Stromal cell of bone marrow (primary cell): ENCODE data around the gene ABHD5.

Source experiments
- DNase-seq: peaks from one replicate; pipeline ENCODE4 v3.0.0-alpha.2; 2012; ENCODE audit warnings: low read depth

ABHD5 gene

DNA sequence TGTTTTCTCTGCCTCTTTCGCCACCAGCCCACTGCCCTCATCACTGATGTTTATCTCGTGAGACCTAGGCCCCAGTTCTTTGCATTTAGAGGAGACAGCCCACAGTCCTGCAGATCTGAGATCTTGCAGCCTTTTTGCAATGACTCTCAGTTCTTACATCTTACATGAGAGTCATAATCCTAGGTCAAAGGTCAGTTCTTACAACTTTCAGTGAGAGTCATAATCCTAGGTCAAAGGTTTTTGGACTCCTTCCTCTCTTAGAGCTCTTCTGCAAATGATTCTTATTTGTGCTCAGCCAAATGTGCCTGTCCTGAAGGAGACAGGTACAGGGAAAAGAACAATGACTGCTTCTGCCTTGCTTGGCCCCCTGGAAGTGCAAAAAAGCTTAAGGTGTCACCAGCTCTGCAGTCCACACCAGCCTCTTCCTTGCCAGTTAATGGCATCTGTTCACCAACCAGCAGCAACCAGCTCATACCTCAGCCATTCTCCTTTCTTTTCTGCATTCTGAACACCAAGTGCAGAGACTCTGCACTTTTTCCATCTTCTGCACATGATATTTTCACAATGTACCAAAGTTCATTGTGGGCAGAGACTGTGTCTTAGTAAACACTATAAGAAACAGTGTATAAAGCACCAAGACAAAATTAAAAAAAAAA, 67.1 kb downstream of the ABHD5 start:
- DNase-seq, result no peak

DNA sequence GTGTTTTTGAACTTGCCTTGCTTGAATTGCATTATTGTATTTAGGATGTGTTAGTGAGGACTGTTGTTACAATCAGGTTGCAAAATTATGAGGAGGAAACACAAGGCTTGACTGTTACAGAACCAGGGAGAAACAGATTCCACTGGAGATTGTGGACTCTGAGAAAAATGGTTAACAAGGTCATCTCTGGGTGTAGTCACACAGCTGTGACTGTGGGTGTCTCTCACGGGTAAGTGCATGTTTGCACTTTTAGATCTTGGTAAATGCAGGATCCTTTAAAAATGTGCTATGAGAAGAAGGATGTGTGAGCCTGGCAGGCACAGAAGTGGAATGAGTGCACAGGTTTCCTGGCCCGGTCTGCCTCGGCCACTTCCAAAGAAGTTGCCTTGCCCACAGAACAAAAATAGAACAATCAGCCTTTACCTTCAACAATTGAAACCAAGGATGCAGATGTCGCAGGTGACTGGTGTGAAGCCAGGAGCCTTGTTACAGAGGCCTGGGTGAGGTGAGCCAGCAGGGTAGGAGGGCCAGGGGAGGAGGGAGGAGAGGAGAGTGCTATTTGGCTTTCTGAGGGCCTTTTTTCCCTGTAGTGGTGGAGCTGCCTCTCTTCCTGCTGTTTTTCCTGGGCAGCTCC, 68.0 kb downstream of the ABHD5 start:
- DNase-seq, result no peak

DNA sequence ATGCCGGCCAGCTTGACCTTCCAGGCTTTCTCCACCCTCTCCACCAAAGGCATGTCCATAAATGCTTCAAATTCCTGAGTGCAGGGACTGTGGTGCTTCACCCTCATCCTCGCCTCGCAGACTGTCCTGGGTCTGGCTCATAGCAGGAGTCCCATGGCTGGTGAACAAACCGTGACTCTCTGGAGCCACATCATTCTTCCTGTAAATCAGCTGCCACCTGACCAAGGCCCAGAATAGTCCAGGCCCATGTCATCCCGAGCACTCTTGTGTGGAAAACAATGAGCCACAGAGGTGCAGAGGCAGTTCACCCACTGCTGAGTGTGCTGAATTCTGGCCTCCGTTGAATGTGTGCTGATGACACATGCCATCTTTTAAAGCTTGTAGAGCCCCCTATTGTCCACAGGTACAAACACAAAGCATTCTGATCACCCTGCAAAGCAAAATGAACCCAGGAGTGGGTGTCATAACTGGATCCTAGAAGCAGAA, 68.6 kb downstream of the ABHD5 start:
- peak; percentile 89 for DNase-seq

DNA sequence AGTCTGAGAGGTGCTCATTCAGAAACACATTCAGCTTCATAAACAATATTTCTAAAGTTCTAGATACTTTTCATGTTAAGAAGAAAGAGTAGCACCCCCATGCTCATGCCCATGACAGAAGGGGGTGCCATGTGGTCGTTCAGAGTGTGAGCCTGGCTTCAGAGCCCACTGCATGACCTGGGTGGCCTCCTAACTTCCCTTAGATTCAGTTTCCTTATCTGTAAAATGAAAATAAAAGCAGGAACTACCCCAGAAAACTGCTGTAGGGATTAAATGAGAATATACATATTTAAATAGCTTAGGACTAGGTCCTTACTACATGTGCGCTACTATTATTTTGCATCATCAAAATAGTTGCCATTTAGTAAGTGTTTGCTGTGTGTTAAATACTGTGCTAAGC, 69.2 kb downstream of the ABHD5 start:
- DNase-seq, result no peak

DNA sequence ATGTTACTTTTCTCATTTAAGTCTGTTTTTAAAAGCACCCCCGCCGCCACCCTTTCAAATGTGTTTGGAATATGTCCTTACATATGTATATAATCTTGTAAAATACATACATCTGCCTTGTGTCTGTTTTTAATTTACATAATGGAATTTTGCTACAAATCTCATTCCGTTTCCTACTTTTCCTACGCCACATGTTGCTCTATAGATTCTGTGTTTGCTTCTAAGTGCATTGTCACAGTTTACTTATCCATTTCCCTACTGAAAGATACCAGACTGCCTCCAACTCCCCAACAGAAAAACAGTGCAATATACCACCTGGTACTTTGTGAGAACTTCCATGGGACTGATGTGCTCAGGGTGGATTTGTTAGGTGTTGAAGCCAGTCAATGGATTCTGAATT, 70.2 kb downstream of the ABHD5 start:
- DNase-seq, result no peak

DNA sequence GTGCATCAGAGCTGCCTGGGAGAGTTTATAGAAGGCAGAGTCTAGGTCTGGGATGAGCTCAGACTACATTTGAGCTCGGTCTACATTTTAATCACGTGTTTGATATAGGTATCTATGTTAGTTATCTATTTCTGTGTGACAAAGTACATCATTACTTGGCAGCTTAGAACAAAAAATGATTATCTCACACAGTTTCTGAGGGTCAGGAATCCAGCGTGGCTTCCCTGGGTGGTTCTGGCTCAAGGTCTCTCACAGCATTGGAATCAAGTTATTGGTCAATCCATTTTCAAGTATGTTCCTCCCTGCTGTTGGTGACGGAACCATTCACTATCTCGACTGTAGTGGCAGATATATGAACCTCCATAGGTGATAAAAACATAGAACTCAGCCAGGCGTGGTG, 71.7 kb downstream of the ABHD5 start:
- DNase-seq, result no peak

DNA sequence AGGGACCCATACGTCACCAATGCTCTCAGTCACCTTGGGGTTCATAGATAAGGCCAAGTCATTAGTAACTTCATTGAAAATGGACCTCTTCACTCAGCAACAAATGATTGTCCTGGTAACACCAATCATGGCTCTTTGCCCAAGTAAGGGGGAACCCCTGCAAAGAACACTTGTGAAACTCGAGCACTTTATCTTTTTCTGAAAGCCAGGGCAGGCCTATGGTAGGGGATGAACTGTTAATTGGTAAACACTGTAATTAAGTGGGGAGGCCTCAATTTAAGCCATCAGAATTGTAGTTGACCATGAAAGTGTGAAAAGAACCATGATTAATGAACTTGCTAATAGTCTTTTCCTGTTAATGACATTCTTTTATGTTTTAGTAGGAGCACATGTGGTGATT, 73.3 kb downstream of the ABHD5 start:
- DNase-seq, result no peak

DNA sequence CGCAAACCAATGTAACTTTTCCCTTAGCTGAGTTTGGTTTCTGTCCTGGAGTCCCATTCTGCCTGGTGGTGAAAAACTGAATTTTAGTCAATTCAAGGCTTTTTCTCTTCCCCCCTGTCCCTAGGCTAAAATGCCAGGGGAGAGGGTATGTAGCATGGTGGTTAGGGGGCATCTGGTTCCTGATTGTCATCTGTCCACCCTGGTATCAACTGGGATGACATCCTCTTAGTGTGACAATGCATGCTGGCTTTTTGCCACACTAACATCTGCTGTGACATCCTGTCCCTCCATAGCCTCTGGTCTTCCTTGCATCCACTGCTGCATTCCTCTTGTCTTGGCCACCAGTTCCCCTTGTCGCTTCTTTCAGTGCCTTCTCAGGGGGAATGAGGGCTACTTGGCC, 73.7 kb downstream of the ABHD5 start:
- DNase-seq, result no peak

DNA sequence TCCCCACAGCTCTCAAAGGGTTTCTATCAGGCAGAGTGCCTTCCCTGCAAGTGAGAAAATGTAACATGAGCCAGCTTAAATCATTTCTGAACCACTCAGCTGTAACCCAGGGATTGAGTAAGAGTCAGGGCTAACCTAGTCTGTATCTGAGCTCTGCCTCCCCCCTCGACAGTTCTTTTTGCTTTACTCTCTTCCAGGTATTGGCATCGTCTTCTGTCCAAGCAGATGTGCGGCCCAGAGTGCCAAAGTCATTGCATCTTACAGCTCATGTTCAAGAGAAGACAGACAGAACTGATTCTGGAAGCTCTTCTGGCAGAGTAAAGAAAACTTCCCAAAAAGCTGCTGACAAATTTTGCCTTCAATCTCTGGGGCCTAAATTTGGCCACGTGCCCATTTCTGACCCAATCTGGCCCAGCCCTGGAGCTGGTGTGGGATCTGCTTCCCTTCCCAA, 74.8 kb downstream of the ABHD5 start:
- peak; percentile 60 for DNase-seq

DNA sequence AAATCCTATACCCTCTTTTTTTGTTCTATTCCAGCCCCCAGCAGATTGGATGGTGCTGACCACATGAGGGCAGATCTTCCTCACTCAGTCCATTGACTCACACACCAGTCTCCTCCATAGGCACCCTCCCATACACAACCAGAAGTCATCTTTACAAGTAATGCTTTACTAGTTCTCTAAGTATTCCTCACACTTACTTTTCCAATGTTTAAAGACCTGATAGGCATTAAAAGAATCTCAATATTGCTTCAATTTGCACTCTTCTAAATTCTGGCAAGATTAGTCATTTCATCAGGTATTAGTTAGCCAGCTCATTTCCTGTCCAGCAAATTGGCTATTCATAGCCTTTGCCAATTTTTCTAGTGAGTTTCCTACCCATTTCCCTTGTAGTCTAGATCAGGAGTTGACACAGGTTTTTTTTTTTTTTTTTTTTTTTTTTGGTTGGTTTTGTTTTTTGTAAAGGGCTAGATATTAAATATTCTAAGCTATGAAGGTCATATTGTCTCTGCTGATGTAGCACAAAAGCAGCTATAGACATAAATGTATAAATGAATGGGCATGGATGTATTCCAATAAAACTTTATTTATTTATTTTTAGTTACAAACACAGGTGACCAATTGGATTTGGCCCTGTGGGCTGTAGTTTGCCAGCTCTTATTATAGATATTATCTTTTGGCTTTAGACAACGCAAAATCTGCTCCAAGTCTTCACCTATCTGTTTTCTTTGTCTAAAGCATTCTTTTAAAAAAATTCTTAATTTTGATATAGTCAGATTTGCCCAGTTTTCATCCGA, 76.1 kb downstream of the ABHD5 start:
- no peak for DNase-seq

DNA sequence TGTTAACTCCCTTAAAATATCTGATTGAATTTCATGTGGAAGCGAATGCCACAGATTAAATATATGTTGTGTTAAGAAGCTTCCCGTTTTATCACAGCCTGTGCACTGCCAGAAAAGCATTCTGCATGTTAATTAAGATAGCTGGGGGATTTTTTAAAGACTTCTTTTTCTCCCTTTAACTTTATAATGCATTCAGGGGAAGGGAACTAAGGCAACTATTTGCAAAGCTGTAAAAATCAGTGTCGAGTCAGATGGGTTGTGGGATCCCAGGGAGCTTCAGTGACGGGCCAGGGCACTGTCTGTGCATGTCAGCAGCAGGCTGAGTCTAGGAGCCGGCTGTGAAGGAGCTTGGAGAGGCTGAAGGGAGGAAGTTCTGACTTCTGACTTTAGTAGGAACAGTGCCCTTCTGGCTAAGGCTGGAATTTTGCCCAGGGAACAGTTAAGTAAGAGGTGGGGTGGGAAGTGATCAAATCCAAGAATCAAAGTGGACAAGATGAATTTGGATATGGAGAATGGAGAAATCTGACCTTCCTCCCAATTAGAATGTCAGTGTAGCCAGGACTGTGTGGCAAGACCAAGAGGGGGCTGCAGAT, 77.7 kb downstream of the ABHD5 start:
- peak; percentile 72 for DNase-seq

DNA sequence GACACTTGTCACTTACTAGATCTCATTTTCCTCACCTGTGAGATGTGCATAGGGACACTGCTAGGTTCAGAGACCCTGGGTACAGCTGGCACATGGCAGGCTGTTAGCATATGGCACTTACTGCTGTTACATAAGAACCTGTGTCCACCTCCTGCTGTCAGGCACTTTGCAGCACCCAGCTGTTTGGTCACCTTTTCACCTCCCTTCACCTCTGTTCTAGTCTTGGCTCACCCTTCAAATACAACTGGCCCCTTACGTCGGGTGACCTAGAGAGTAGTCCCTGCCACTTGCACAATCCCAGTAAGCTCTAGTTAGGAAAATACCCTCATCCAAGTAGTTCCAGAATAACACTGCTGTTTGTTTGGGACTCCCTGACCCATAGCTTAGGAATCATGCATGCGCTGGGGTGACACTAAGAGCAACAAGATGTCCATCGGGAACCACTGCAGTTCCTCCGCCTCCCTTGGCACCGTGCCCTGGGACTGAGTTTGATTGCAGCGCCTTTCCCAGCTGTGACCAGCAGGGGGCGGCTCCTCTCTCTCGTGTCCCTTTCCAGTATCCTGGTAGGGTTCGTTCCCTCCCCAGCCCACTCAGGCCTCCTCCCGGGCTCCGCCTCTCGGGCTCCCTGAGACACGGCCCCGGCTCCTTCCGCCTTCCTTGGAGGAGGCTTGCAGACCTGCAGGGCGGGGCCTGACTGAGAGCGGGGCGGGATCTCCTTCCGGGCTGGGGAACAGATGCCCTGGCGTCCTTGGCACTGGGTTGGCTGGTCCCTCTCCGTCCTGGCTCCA, 78.6 kb downstream of the ABHD5 start:
- DNase-seq, result peak; percentile 92

DNA sequence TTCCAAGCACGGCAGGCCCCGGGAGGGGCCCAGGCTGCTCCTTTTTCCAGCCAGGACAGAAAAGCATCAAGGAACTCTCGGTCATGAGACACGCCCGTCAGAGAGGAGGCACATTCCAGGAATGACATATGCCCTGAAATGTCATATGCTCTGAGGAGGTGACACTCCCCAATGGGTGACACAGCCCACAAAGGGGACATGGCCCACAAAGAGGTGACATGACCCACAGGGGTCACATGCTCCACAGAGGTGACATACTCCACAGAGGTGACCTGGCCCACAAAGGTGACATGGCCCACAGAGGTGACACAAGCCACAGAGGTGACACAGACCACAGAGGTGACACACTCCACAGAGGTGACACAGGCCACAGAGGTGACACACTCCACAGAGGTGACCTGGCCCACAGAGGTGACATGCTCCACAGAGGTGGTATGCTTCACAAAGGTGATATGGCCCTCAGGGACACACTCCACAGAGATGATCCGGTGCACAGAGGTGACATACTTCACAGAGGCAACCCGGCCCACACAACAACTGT, 79.2 kb downstream of the ABHD5 start:
- no peak for DNase-seq

DNA sequence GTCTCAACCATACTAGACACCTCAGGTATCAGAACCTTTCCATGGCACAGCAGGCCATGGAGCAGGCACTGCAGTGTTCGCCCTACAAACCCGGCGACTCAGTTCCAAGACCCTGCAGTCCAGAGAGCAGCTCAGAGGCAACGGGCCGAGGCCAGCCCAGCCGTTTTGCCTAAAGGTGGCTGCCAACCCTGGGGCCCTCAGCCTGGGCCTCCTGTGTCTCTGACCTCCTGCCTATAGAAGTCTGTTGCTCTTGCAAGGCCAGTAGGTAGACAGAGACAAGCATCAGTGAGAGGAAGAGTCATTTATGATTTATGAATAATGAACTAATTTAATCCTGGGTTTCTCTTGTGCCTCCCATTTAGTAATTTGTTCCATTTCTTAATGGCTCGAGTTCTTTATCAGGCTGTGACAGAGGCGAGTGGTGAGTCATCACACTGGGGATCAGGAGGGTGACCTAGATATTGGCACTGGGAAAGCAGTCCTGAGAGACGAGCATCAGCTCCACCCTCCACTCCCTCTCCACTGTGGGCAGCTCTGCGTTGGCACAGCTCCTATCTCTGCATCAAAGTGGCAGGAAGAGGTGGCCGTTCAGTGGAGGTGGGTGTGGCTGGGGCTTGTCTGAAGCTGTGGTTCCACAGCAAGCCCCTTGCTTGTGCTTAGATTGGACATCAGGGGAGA, 79.8 kb downstream of the ABHD5 start:
- peak; percentile 21 for DNase-seq

DNA sequence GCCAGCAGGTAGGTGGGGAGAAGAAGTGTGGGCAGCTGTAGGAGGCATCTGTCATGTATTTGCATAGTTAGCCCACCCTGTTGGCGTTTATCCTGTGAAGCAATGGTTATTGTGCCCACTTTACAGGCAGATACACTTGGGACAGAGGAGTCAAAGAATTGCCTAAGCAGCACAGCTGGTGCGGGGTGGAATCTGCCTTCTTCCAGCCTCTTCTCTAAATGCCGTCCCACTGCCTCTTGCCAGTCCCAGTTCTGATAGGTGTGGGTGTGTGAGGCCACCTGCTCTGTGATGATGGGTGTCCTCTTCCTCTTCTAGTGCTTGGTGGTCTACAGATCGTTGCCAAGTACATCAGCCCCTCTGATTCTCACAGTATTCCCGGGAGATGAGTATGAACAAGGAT, 80.9 kb downstream of the ABHD5 start:
- no peak for DNase-seq

DNA sequence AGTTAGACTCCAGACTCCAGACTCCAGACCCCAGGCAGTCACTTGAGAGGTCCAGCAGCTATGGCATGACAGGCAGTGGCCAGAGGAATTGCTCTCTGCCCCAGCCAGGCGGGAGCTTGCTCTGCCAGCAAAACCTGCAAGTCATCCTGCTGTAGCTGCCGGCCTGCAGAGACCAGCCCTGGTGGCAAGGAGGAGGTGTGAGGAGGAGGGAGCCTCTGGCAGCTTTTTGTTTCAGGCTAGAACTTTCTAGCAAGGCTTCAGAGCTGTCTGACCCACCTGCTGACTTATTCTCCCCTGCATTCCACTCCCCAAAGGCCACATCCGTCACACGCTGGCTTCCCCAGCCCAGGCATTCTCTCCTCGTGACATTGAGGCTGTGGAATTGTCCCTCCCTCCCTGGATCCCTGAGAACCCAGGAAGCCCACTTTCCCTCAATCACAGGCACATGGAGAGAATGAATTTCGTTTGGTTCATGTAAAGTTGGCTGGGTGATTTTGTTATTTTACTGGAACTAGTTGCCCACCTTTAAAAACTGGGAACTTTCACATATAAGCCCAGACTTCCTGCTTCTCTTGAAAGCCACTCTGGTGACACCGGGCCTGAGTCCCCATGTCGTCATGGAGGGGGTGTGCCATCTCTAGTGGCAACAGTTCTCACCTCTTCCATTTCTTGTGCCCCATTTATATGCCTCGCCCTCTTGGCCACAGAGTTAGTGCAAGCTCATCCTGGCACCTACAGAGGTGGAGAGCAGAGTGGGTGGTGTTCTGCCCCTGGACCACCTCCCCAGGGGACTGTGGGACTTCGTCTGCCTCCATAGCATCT, 82.7 kb downstream of the ABHD5 start:
- no peak for DNase-seq

DNA sequence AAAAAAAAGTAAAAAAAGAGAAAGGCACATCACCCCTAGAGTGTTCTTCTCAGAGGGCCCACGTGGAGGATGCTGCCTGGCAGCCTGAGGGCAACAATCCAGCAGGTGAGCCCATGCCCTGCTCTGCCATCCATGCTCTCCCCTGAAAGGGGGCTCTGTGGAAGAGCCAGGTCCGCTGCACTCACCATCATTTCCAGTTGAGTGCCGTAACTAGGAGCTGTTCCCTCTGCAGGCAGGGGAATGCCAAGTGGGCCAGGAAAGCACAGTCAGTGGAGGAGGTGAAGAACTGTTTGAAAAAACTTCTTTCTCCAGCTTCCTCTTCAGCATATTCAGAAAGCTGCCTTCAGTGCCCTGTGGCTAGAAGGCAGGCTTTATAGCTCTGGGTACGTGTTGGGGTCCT, 84.1 kb downstream of the ABHD5 start:
- DNase-seq, result no peak

DNA sequence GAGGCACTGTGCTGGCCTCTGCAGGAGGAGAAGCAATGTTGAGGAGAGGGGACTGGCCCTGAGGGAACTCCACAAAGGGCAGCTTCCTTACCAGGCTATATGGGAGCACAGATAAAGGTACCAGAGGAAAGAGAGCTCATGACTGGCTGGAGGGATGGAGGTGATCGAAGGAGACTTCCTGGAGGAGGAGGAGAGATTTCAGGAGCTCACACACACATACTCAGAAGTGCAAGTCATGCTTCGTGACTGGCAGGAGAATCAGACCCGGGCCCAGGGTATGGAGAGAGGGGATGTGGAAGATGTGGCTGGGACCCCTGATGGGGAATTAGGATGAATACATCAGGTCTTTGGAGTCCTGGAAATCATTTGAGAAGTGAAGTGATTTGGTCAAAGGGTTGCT, 85.4 kb downstream of the ABHD5 start:
- DNase-seq, result no peak

DNA sequence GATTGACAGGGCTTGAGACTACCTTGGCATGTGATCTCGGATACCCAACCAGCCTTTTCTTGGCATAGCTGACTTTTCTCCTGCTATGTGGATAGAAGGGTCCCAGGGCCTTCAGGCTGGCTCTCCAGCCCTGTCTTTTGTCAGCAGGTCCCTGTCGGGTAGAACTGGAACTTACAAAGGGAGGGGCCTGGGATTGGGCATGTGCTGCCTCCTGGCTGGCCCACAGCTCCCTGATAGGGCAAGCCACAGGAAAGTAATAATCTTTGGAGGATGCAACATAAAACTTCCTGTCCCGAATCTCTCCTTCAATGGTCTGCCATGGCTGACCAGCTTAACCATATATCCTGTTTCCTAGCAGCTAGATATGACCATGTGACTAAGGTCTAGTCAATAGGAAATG, 89.1 kb downstream of the ABHD5 start:
- DNase-seq, result no peak

DNA sequence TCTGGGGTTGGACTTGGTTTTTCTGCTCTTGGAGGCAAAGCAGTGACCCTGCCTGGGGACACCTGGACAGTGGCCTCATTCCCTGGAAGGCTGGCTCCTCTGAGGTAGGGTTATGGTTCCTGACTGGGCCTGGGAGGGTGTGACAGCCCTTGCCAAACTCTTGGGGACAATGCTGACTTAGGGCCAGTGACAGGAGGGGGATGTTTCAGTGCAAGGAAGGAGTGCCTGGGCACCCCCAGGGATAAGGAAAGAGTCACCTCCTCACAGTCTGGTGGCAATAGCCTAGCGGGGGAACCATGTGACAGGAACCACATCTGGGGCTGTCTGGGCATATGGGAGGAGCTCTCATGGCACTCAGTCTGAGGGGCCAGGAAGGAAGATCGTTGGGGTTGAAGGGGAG, 91.8 kb downstream of the ABHD5 start:
- DNase-seq, result no peak
